Epithelial cell of proximal tubule (primary cell): Measurements from ENCODE around the gene ETF1. TPM values are rescaled to one million over a fixed set of nuclear protein-coding genes. Genes with fewer than 3 reads are reported as not detected.

Experiments used
- DNase-seq: peaks from one replicate; pipeline ENCODE4 v3.0.0-alpha.2; 2011; ENCODE audit warnings: low read depth
- H3K4me3 ChIP-seq: 2 replicates; pipeline ENCODE4 v1.5.1; 2011; ENCODE audit warnings: low read depth, mild to moderate bottlenecking, low read length
- CTCF ChIP-seq: conservative IDR thresholded peaks from 2 replicates; pipeline ENCODE4 v1.5.1; 2012; ENCODE audit warnings: low read depth, mild to moderate bottlenecking, low read length
- total RNA-seq: library from RNA; depleted of rRNA; stranded (reverse); fragments of >200 nt; gene quantifications from 2 replicates; pipeline ENCODE4 v1.2.3, GENCODE V29; 2015

ETF1 gene
- total RNA-seq, 1 donor from 2014 or later = 65.1 TPM

GRCh38 chr5:138502521-138502920 is 40.5 kb downstream of the ETF1 start:
- no peak for TF ChIP-seq CTCF
- DNase-seq = no peak
- H3K4me3 ChIP-seq = no peak overlapping the region

- H3K4me3 ChIP-seq = no peak overlapping the region
- no peak for TF ChIP-seq CTCF
Measured at GRCh38 chr5:138502121-138502520, 40.9 kb downstream of the ETF1 start.

GRCh38 chr5:138498376-138498775 is 44.7 kb downstream of the ETF1 start:
- no peak overlapping the region for H3K4me3 ChIP-seq
- TF ChIP-seq CTCF = no peak
- DNase-seq = no peak

More at GRCh38 chr5:138502121-138502520, 40.9 kb downstream of the ETF1 start:
- no peak for DNase-seq

- DNase-seq = no peak
- TF ChIP-seq CTCF = no peak
- no peak overlapping the region for H3K4me3 ChIP-seq
Measured at GRCh38 chr5:138495351-138495750, 47.7 kb downstream of the ETF1 start.

- TF ChIP-seq CTCF = no peak
- DNase-seq = no peak
- H3K4me3 ChIP-seq = peak overlapping the region; percentile 63
Measured at GRCh38 chr5:138492560-138493045, 50.4 kb downstream of the ETF1 start.

GRCh38 chr5:138491669-138492559 is 51.1 kb downstream of the ETF1 start:
- DNase-seq = no peak
- peak overlapping the region; percentile 63 for H3K4me3 ChIP-seq
- no peak for TF ChIP-seq CTCF

- peak overlapping the region; percentile 63 for H3K4me3 ChIP-seq
- no peak for DNase-seq
- no peak for TF ChIP-seq CTCF
Measured at GRCh38 chr5:138491284-138491648, 51.8 kb downstream of the ETF1 start.
